Hematopoietic multipotent progenitor cell treated with erythropoietin and hydrocortisone succinate and interleukin-3 and kit ligand, for 6 days (in vitro differentiated cells): Measurements from ENCODE around the gene GRAMD4.
A peak's percentile ranks its signal among the peaks of the same experiment; 100 is the strongest.

Source experiments
- DNase-seq: peaks from one replicate; pipeline ENCODE4 v3.0.0-alpha.2; 2015

GRAMD4 gene, protein sequence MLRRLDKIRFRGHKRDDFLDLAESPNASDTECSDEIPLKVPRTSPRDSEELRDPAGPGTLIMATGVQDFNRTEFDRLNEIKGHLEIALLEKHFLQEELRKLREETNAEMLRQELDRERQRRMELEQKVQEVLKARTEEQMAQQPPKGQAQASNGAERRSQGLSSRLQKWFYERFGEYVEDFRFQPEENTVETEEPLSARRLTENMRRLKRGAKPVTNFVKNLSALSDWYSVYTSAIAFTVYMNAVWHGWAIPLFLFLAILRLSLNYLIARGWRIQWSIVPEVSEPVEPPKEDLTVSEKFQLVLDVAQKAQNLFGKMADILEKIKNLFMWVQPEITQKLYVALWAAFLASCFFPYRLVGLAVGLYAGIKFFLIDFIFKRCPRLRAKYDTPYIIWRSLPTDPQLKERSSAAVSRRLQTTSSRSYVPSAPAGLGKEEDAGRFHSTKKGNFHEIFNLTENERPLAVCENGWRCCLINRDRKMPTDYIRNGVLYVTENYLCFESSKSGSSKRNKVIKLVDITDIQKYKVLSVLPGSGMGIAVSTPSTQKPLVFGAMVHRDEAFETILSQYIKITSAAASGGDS

DNA sequence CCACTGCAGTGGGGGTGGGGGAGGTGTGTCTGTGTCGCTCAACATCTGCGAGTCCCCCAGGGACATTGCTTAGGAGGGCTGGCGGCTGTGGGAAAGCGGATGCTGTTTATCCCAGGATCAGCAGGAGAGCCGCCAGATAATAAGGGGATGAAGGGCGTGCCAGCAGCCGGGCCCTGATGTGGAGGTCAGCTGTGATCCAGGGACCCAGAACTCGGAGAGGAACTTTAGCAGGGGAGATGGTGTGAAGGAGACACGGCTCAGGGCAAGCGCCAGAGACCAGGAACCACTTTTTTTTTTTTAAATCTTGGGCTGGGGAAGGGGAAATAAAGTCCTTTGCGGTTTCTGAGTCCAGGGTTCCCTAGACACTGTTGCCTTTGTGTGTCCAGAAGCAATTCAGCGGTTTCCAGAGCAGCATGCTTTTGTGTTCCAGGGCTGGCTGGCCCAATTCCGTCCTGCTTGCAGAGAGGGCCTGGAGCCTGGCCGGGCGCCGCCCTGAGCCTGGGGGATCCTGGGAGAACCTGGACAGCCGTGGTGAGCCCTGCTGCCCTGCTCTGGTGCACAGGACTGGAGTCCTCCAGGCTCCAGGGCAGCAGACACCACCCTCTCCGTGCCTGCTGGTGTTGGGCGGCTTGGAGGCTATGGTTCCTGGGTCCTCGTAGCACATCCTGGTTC is at the start of gene GRAMD4:
GRAMD4 (plus strand) TSS at position 557 of the 672 bp plus-strand sequence. CDS start 6,414 bp downstream, outside the sequence.
- no peak for DNase-seq

DNA sequence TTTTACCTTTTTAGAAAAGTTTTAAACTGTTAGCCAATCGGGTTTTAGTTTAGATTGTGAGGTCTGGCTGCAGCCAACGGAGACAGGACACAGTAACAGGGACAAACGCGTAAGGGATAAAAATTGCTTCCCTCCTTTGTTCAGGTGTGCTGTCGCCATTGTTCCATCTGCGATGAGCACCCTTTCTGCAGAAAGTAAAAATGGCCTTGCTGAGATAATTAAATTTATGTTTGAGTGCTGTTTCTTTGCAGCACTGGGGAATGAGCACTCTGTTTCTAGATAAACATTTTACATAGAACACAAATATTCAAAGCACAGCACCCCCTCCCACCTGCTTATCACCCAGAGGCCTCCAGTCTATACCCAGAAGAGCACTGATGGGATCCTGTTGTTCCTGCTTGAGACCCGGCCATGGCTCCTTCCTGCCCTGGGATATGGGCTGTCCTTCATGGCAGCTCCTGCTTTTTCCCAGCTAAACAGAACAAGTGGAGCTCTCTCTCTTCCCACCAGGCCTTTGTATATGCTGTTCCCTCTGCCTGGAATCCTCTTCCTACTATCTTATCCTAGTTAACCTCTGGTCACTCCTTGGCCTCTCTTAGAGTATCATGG is 48.4 kb upstream of the GRAMD4 start:
- DNase-seq: no peak

DNA sequence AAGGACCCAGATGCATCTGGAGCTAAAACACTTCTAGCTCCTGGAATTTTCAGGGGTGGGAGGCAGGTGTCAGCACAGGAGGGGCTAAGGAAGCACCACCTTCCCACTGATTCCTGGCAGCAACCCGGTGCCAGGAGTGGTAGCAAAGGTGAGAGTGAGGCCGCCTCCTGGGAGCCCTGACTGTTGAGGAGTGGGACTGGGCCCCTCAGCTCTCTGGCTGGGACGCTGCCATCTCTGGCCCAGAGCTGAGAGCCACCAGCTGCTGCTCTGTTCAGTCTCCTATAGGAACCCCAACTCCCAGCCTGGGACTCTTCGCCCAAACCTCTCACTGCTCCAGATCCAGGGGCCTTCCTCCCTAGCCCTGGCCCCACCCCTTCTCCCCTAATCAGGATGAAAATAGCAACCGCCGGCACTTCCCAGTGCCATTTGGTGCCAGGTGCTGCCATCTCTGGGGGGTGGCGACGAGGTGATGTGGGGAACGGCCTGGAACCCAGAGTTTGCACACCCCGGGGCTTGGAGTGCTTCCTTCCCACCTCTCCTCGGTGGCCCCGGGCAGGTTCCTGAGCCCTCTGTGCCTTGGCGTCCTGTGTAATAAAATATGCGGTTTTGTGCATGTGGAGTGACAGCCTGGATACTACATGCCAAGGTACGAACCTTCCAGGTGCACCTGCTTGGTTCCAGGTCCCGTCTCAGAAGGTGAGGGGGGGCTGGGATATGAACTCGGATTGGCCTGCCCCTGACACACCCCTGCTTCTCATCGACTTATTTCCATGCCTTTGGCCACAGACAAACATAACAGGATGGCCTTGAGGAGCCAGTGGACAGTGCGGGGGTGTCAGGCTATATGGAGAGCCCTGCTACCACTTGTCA is 47.0 kb upstream of the GRAMD4 start:
- DNase-seq: no peak

DNA sequence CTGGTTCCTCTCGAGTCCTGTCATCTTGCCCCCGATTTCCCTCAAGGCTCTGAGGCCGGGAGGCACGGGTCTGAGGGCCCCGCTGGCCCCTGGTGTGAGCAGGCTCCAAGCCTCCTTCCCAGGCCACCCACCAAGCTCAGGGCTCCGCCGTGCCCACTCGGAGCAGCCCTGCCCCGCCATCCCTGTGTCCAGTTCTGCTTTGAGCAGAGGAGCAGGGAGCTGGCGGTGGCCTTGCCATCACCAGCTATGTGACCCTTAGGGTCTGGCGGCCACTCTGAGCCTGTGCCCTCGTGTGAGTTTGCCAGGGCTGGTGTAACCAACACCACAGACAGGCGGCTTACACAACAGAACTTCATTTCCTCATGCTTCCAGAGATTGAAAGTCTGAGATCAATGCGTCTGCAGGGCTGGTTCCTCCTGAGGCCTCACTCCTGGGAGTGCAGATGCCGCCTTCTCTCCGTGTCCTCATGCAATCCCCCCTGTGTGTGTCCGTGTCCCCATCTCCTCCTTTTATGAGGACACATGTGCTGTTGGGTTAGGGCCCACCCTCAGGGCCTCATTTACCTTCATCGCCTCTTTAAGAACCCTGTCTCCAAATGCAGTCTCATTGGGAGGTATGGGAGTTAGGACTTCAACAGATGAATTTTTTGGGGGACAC is 46.3 kb upstream of the GRAMD4 start:
- DNase-seq: no peak

DNA sequence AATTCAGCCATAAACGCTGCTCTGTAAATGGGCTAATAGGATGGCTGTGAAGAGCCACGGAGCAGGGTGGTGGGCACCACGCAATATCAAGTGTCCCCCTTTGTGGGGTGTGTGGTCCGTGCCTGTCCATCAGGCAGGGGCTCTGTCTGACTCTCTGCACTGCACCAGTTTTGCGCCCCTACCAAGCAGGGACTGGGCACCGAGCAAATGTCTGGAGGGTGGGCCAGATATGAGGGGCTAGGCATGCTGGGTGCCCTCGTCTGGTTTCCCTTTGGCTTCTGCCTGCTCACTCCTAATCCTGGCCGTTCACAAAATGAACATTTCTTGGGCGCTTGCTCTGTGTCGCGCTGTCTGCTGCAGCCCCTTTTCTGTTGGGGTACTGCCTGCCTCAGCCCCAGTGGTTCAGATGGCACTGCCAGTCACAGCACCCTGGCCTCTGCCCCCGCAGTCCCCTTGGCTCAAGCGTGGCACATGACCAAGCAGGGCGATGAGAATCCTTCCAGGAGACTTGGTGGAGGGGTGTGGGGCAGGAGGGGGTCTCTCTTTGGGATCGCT is 45.7 kb upstream of the GRAMD4 start:
- no peak for DNase-seq

DNA sequence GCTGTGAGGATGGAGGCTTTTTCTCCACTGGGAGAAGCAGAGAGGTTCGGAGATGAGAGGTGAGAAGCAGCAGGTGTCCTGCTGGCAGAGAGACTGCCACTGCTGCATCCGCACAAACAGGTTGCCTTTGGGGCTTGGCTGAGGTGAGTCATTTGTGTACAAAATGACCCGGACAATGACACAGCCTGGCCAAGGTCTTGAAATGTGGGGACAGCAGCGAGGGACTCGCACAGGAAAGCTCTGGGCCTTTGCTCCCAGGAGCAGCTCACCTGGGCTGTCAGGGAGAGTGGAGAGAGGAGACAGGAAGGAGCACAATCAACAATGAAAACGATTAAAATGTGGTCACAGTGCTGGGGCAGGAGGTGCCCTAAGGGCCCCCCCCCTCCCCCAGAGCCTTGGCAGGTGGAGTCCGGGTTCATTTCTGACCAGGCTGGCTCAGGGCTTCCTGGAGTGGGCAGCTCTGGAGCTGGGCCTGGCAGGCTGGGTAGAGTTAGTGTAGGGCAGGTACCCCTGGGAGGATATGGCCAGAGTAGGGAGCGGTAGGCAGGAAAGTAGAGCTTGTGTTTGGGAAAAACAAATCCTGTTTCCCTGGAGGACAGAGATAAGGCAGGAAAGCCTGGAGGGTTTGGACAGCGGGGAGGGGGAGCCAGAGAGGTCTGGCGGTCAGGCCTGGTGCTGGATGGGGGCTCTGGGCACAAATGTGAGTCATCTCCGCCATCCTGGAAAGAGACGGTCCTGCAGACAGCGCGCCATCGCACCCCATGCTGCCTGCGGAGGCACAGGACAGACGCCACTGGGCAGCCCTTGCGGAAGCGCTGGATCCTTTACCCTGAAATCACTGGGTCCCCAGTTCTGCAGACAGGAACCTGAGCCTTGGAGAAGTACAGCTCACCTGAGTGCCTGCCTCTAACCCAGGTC is 44.9 kb upstream of the GRAMD4 start:
- DNase-seq: no peak

DNA sequence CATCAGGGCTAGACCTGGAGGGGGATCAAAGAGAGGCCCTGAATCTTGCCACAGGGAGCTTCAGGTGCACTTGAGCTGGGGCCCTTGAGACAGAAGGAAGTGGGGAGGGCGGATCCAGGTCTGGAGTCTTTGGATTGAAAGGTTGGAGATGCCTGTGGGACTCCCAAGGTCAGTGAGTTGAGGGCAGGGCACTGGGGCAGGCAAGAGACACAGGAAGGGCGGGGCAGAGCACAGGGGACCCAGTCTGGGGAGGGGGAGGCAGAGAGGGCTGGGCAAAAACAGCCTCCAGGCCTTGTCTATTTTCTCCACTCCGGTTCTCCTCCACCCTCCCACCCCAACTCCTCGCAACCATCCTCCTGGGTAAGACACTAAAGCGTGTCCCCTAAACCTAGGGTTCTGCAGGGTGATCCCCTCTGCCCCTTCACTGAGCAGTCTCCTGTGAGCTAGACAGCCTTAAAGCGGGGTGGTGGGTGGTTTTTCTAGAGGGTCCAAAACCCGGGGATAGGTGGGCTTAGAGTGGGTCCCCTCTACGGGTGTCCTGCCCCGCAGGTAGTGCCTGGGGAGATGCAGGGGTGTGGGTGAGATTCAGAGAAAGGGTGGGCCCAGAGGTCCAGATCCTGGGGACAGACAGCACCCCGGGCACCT is 44.2 kb upstream of the GRAMD4 start:
- DNase-seq: peak; percentile 52

DNA sequence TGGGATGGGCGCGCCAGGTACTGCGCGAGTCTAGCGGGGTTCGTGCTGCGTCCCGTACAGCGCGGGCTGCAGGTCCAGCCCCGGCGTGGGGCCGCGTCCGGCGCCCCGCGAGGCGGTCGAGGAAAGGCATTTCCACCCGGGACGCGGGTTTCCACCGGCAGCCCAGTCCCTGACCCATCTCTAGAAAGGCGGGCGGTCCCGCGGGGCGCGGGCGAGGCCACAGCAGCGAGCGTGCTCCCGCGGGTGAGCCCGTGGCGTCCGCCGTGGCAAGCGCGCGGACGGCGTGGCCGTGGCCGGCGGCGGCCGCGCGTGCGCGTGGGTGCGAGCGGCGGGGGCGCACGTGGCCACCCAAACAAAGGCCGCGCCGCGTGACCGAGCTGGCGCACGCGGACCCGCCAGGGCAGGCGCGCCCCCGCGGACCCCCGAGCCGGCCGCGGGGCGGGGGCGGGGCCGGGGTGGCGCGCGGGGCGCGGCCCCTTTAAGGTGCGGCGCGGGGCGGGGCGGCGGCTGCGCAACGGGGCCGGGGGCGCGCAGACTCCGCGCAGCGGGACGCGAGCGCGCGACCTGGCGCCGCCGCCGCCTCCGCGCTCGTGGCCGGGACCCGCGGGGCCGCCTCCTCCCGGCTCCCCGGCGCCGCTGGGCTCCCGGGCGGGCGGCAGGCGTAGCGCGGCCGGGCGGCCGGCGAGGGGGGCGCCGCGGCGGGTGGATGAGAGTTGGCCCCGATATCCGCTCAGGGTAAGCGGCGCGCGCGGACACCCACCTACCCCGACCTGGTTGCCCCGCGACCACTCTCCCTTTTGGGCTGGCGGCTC is 43.4 kb upstream of the GRAMD4 start:
- DNase-seq: peak; percentile 76

DNA sequence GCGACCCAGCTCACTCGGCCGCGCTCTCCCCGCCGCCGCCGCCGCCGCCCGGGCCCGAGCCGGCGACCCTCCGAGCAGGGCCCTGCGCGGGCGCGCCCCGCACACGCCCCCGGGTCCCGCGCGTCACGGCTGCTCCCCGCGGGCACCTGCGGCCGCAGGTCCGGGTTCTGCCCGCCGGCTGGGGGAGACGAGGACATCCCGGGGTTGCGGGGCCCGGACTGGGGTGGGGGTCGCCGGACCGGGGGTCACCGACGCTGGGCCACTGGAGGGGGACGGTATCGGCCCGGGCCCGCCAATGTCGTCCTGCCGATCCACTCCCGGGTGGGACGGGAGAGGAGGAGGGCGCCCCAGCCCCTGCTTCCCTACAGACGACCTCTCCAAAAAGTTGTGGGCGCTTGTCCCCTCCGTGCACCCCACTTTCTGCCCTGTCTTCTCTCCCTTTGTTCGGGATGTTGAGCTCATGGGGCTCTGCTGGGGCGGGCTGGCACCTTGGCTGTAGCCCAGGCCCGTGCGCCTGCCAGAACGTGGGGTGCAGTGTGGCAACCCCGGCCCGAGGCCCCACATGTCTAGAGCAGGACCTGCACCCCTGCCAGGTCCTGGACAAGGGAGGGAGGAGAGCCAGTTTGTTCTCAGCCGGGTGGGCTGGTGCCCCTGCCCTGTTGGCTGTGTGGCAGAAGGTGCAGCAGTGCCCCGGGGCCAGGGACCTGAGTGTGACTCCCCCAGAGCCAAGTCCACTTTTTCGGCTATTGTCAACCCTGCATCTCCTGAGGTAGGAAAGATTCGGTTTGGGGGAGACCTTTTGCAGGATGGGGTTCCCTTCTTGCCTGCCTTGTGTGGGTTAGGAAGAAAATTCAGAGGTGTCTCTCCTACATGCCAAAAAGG is 42.6 kb upstream of the GRAMD4 start:
- peak; percentile 50 for DNase-seq

DNA sequence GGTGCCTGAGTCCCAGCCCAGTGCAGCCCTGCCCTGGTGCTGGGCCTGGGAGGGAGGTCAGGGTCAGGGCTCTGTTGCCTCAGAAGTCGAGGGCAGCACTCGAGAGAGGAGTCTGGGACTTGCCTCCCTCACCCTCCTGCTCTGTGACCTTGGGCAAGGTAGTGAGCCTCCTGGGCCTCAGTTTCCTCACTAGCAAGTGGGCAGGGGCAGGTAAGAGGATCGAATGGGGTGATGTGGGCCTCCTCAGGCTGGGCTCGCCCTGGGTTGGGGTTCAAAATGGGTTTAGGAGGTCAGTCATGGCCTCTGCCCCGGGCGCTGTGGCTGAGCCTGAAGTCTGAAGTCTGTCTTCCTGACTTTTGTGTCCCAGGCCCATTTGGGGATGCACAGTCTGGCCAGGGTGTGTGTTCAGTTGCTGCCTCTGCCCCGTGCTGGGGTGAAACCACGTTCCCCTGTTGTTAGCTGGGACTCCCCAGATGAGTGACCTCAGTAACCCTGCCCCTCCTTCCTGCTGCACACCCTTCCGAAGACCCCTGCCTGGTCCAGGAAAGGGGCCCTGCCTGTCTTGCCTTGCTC is 41.8 kb upstream of the GRAMD4 start:
- DNase-seq: peak; percentile 49

DNA sequence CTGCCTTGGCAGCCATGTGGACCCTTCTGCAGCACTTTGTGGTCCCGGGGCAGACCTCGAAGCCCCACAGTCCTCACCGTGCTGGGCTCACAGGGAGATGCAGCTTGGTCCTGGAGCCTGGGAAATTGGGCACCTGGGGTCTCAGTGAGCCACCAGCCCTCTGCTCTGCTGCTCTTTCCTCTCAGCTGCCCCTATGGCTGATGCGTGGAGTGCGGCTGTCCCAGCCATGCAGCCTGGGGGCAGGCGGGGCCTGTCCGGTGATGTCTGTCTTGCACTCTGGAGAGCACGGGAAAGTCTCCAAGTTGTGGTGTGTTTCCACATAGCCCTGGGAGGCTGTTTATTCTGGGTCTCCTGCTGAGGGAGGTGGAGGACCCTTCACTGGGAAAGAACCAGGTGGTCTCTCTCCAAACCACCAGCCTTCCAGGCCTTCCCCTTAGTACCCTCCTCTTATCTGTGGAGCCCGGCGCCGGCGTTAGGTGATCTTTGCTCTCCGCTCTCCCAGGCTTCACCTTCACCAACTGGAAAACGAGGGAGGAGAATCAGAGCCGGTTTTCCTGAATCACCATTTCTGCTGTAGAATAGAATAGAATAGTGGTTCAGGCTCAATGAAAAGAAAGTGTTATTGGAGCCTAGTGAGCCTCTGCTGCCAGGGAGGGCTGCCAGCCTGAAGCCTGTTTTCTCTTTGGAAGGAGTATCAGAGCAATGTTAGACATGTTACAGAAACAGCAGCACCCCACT is 41.2 kb upstream of the GRAMD4 start:
- DNase-seq: peak; percentile 57

DNA sequence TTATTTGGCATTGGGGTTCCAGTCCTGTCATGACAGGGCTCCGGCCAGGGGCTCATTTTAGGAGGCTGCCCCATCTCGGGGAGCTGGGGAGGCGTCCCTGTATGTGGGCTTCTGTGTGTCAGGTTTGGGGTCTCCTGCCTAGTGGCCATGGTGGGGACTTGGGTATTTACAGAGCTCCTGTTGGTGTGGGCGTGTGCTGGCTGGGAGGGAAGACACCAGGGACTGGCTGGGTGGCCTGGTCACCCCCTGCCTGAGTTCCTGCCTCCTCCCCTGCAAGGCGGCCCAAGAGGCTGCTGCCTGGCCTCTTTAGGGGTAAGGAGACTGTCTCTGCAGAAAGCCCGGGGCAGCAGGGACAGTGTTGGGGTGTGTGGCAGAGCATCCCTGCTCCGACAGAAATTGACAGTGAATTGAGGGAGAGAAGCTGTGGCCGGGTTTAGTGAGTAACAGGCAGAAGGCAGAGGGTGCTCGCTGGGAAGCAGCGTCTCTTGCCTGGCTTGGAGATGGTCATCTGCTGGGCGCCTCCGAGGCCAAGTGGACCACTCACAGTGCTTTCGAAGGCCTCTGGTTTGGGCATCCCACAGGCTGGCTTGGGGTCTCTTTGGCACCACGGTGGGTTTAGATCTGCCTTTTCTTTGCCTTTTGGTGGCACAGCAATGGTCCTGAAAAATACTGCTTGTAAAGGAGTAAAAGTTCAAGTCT is 40.3 kb upstream of the GRAMD4 start:
- peak; percentile 55 for DNase-seq

DNA sequence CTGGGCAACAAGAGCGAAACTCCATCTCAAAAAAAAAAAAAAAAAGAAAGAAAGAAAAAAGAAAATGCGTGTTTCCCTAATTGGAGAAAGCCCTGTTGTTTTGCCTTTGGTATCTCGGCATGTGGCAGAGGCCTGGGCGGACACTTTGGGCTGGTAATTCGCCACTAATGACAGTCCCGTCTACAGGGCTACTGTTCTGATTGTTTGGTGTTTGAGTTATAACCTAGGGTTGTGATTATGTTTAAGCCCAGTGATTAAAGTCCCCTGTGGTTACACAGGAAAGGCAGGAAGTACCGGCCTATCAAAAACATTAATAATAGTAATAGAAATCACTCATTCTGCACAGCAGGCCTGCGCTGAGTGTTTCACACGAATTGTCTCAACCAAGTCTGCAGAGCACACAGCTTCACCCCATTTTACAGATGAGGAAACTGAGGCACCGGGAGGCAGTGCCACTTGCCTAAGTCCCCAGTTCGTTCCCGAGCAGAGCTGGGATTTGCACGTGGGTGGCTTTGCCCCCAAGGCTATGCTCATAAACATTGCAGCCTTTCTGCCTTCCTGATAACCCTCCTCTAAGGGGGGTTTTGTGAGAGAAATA is 39.1 kb upstream of the GRAMD4 start:
- no peak for DNase-seq

DNA sequence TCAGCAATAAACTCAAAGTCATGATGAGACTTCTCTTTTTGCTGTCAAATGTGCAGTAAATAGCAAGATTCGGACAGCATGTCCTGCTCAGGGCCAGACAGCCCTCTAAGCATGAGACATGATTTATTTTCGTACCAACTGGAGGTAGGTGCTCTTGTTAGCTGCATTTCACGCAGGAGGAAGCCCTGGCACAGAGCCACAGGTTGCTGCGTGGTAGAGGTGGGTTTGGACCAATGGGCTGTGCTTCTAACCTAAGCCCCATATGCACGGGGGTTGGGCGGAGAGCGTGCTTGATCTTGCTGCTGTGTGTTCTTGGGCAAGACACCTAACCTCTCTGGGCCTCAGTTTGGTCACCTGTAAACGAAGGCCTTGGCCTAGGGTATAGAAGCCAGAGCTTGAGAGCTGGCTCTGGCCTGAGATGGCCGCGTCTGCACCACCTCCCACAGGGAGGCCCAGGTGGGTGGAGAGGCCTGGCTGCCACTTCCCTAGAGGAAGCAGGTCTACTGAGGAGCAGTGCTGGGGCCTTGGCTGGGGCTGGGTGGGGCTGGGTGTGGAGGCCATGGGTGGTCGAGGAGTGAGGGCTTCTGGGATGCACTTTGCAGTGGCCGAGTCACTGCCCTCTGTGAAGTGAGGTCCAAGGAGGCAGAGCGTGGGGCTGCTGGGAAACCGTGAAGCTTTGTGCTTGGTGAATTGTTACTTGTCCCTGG is 38.5 kb upstream of the GRAMD4 start:
- DNase-seq: peak; percentile 53

DNA sequence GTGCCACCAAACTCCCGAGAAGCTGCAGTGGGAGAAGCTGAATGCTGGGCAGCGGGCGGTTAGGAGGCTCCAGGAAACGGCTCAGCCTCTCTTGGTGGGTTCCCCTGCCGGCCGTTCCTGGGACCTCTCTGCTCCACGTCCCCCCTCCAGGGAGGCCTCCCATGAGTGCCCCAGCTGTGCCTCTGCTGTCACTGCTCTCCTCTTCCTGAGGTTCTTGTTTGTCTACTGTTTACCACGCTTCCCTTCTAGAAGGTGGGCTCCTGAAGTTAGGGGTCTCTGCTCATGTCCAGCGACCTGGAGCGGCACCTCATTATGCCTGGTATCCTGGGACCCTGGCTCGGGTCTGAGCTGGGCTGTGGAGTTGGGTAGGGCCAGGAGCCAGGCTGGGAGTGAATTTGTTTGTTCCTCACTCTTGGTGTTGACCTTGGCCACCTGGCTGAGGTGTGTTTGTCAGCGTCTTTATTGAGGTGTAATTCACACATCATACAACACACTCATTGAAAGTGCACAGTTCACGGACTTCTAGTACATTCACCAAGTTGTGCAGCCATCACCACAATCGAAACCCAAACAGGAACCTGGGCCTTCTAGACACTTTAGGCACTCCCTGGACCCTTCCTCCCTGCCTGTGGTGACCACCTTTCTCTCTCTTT is 37.8 kb upstream of the GRAMD4 start:
- DNase-seq: no peak
